Measurements from ENCODE around the gene DDIT4. TPM values are rescaled to one million over a fixed set of nuclear protein-coding genes. Genes with fewer than 3 reads are reported as not detected.
A peak's percentile ranks its signal among the peaks of the same experiment; 100 is the strongest.
"Not testable (repeated sequence)": the region's sequence is repeated elsewhere in the genome, so short reads cannot be mapped to it uniquely, and the experiment has no call there.

DDIT4 gene
- total and polyA plus RNA-seq, 7 experiments from 2014 or later: 25.4 to 335 (median 135) TPM

GRCh38 chr10:72295330-72295910 lies 21.7 kb downstream of the DDIT4 start:
- intact Hi-C loops (cut with micrococcal nuclease): loop anchor here in 1 of 2 donors (10.0 kb wide), 1 partner anchor 551 kb away; no protein-coding TSS in a partner anchor
- Histone ChIP-seq H3K27me3 (ENCODE audit: control insufficient read depth in 2 of 2, insufficient read depth in 2 of 2, low read length in 2 of 2) (no peaks in the 10 kb centered on the region), H3K4me3 (ENCODE audit: low read length) (no peak overlapping the region), H3K36me3 (ENCODE audit: control insufficient read depth in 2 of 3, insufficient read depth in 3 of 3, low read length in 3 of 3) (no peaks in the 10 kb centered on the region), H3K9me3 (ENCODE audit: control insufficient read depth in 2 of 3, low read length in 3 of 3) (no peaks in the 10 kb centered on the region), H3K4me1 (ENCODE audit: control insufficient read depth in 2 of 2, insufficient read depth in 2 of 2, low read length in 2 of 2) (peaks cover 33 to 52% of the 10 kb centered on the region in 2 donors), H3K27ac (ENCODE audit: low read depth, low read length) (peak overlapping the region; percentile 80)
- Mint-ChIP-seq H3K4me1 (peaks cover 41 to 80% (median 70%) of the 10 kb centered on the region in 7 donors), H3K4me3 (peak overlapping the region in 7 of 10 donors; percentile 29 to 73 (median 52)), H3K9me3 (peaks cover 0 to 5% (median 0%) of the 10 kb centered on the region in 11 donors), H3K27ac (peak overlapping the region; percentile 93 to 100 (median 98)), H3K36me3 (peaks cover 0 to 12% (median 0%) of the 10 kb centered on the region in 5 donors), H3K27me3 (no peaks in the 10 kb centered on the region)
- POLR2A ChIA-PET: interaction anchor here (1.2 to 6.4 kb wide), 3 partner anchors 8 to 24 kb away, joined by 3 to 93 read pairs (median 68); partner anchors contain the start of gene DDIT4
- no peak for DNase-seq
- CTCF ChIA-PET: no interaction called here
- no peak for ATAC-seq

GRCh38 chr10:72296829-72297280 lies 23.1 kb downstream of the DDIT4 start:
- H3K4me1 ChIP-seq (ENCODE audit: control insufficient read depth in 2 of 2, insufficient read depth in 2 of 2, low read length in 2 of 2): peaks cover 30 to 40% of the 10 kb centered on the region in 2 donors
- not testable (repeated sequence) for H3K4me3 ChIP-seq (ENCODE audit: low read length)

DNA sequence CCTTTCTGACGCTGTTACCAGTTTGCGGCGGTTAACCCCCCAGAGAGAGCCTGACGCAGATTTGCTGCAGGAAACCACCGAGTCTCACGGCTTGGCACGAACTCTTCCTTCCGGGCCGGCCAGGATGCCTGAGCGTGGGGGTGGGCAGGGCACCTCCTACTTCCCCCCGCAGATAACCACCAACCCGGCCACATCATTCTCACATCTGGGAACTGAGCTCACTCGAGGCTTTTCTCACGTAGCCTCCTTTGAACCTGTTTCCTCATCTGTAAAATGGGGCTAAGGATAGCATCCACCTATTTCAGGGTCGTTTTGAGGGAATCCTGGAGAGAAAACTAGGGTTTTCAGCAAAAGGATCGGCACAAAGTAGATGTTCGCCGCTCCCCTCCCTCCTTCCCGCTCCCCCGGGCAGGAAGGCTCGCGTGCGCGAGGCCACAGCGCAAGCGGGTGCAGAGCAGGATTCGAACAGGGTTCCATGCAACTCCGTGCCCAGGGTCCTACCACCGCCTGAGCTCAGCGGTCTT lies 23.6 kb downstream of the DDIT4 start:
- CTCF ChIA-PET: interaction anchor here (0.8 to 1.5 kb wide), 6 partner anchors 19 to 39 kb away, joined by 3 to 7 read pairs (median 6); partner anchors contain the start of gene DDIT4
- POLR2A ChIA-PET: interaction anchor here (0.7 to 6.4 kb wide), 22 partner anchors 10 to 218 kb away, joined by 3 to 93 read pairs (median 5); partner anchors contain the start of genes ANAPC16, ASCC1 and DDIT4
- ATAC-seq (peak; percentile 88), DNase-seq (peak; percentile 80 to 98 (median 97))
- Histone ChIP-seq H3K4me1 (ENCODE audit: control insufficient read depth in 2 of 2, insufficient read depth in 2 of 2, low read length in 2 of 2) (peaks cover 30 to 37% of the 10 kb centered on the region in 2 donors), H3K36me3 (ENCODE audit: control insufficient read depth in 2 of 3, insufficient read depth in 3 of 3, low read length in 3 of 3) (no peaks in the 10 kb centered on the region), H3K9me3 (ENCODE audit: control insufficient read depth in 2 of 3, low read length in 3 of 3) (no peaks in the 10 kb centered on the region), H3K4me3 (ENCODE audit: low read length) (peak overlapping the region; percentile 69), H3K27me3 (ENCODE audit: control insufficient read depth in 2 of 2, insufficient read depth in 2 of 2, low read length in 2 of 2) (no peaks in the 10 kb centered on the region), H3K27ac (ENCODE audit: low read depth, low read length) (peak overlapping the region; percentile 80)
- peaks cover 0 to 12% (median 0%) of the 10 kb centered on the region in 5 donors for H3K36me3 Mint-ChIP-seq
- H3K4me3 Mint-ChIP-seq: peak overlapping the region; percentile 81 to 89 (median 85)
- H3K27ac Mint-ChIP-seq: peak overlapping the region; percentile 97 to 100 (median 99)
- peaks cover 26 to 67% (median 63%) of the 10 kb centered on the region in 7 donors for H3K4me1 Mint-ChIP-seq
- intact Hi-C loops (cut with micrococcal nuclease): loop anchor here (1.0 to 10.0 kb wide), 11 partner anchors 12 to 553 kb away; partner anchors contain the start of gene DDIT4 (in 1 of the 2)
- peaks cover 0 to 5% (median 0%) of the 10 kb centered on the region in 11 donors for H3K9me3 Mint-ChIP-seq
- no peaks in the 10 kb centered on the region for H3K27me3 Mint-ChIP-seq

More at GRCh38 chr10:72296829-72297280, 23.1 kb downstream of the DDIT4 start:
- not testable (repeated sequence) for H3K9me3 Mint-ChIP-seq; DNase-seq; H3K27me3 Mint-ChIP-seq; H3K27me3 ChIP-seq (ENCODE audit: control insufficient read depth in 2 of 2, insufficient read depth in 2 of 2, low read length in 2 of 2); H3K36me3 ChIP-seq (ENCODE audit: control insufficient read depth in 2 of 3, insufficient read depth in 3 of 3, low read length in 3 of 3); H3K9me3 ChIP-seq (ENCODE audit: control insufficient read depth in 2 of 3, low read length in 3 of 3); ATAC-seq
- intact Hi-C loops (cut with micrococcal nuclease): loop anchor here (1.0 to 10.0 kb wide), 11 partner anchors 12 to 552 kb away; partner anchors contain the start of gene DDIT4 (in 1 of the 2)
- POLR2A ChIA-PET: interaction anchor here (0.7 to 6.4 kb wide), 20 partner anchors 10 to 218 kb away, joined by 3 to 93 read pairs (median 7); partner anchors contain the start of genes ANAPC16, ASCC1 and DDIT4
- peaks cover 30 to 72% (median 66%) of the 10 kb centered on the region in 7 donors for H3K4me1 Mint-ChIP-seq
- CTCF ChIA-PET: interaction anchor here (0.8 to 1.5 kb wide), 6 partner anchors 20 to 39 kb away, joined by 3 to 7 read pairs (median 6); partner anchors contain the start of gene DDIT4
- H3K27ac ChIP-seq (ENCODE audit: low read depth, low read length): peak overlapping the region; percentile 80
- peak overlapping the region; percentile 97 to 100 (median 99) for H3K27ac Mint-ChIP-seq
- peak overlapping the region; percentile 81 to 89 (median 85) for H3K4me3 Mint-ChIP-seq
- peaks cover 0 to 12% (median 0%) of the 10 kb centered on the region in 5 donors for H3K36me3 Mint-ChIP-seq

GRCh38 chr10:72297805-72298591 lies 24.3 kb downstream of the DDIT4 start:
- CTCF ChIA-PET: interaction anchor here (0.8 to 1.5 kb wide), 6 partner anchors 19 to 38 kb away, joined by 3 to 7 read pairs (median 6); partner anchors contain the start of gene DDIT4
- Mint-ChIP-seq H3K4me1 (peaks cover 20 to 61% (median 56%) of the 10 kb centered on the region in 7 donors), H3K9me3 (peaks cover 0 to 5% (median 0%) of the 10 kb centered on the region in 11 donors), H3K27me3 (no peaks in the 10 kb centered on the region), H3K4me3 (peak overlapping the region; percentile 81 to 89 (median 85)), H3K27ac (peak overlapping the region; percentile 97 to 100 (median 99)), H3K36me3 (peaks cover 0 to 12% (median 0%) of the 10 kb centered on the region in 5 donors)
- peaks cover 30 to 31% of the 10 kb centered on the region in 2 donors for H3K4me1 ChIP-seq (ENCODE audit: control insufficient read depth in 2 of 2, insufficient read depth in 2 of 2, low read length in 2 of 2)
- no peaks in the 10 kb centered on the region for H3K9me3 ChIP-seq (ENCODE audit: control insufficient read depth in 2 of 3, low read length in 3 of 3)
- no peaks in the 10 kb centered on the region for H3K36me3 ChIP-seq (ENCODE audit: control insufficient read depth in 2 of 3, insufficient read depth in 3 of 3, low read length in 3 of 3)
- H3K4me3 ChIP-seq (ENCODE audit: low read length): peak overlapping the region; percentile 69
- POLR2A ChIA-PET: interaction anchor here (0.7 to 6.4 kb wide), 20 partner anchors 9 to 219 kb away, joined by 3 to 93 read pairs (median 7); partner anchors contain the start of genes ANAPC16, ASCC1 and DDIT4
- intact Hi-C loops (cut with micrococcal nuclease): loop anchor here (1.0 to 10.0 kb wide), 11 partner anchors 13 to 553 kb away; partner anchors contain the start of gene DDIT4 (in 1 of the 2)
- ATAC-seq: peak; percentile 76
- H3K27me3 ChIP-seq (ENCODE audit: control insufficient read depth in 2 of 2, insufficient read depth in 2 of 2, low read length in 2 of 2): no peaks in the 10 kb centered on the region
- H3K27ac ChIP-seq (ENCODE audit: low read depth, low read length): peak overlapping the region; percentile 80
- DNase-seq: peak; percentile 68 to 90 (median 78)

GRCh38 chr10:72298592-72299519 lies 25.1 kb downstream of the DDIT4 start:
- Mint-ChIP-seq H3K27ac (peak overlapping the region; percentile 97 to 100 (median 99)), H3K4me3 (peak overlapping the region in 5 of 10 donors; percentile 8 to 89 (median 81)), H3K36me3 (peaks cover 0 to 9% (median 0%) of the 10 kb centered on the region in 5 donors), H3K9me3 (peaks cover 0 to 5% (median 0%) of the 10 kb centered on the region in 11 donors), H3K27me3 (no peaks in the 10 kb centered on the region), H3K4me1 (peaks cover 16 to 65% (median 57%) of the 10 kb centered on the region in 7 donors)
- ATAC-seq (no peak), DNase-seq (no peak)
- Histone ChIP-seq H3K4me1 (ENCODE audit: control insufficient read depth in 2 of 2, insufficient read depth in 2 of 2, low read length in 2 of 2) (peaks cover 30 to 32% of the 10 kb centered on the region in 2 donors), H3K27me3 (ENCODE audit: control insufficient read depth in 2 of 2, insufficient read depth in 2 of 2, low read length in 2 of 2) (no peaks in the 10 kb centered on the region), H3K4me3 (ENCODE audit: low read length) (no peak overlapping the region), H3K27ac (ENCODE audit: low read depth, low read length) (peak overlapping the region; percentile 80), H3K36me3 (ENCODE audit: control insufficient read depth in 2 of 3, insufficient read depth in 3 of 3, low read length in 3 of 3) (no peaks in the 10 kb centered on the region), H3K9me3 (ENCODE audit: control insufficient read depth in 2 of 3, low read length in 3 of 3) (no peaks in the 10 kb centered on the region)
- CTCF ChIA-PET: interaction anchor here (0.6 kb wide), 1 partner anchor 15 kb away, joined by 4 read pairs; no protein-coding TSS in a partner anchor
- intact Hi-C loops (cut with micrococcal nuclease): loop anchor here in 1 of 2 donors (10.0 kb wide), 1 partner anchor 554 kb away; no protein-coding TSS in a partner anchor
- POLR2A ChIA-PET: interaction anchor here (1.1 to 4.6 kb wide), 5 partner anchors 11 to 39 kb away, joined by 3 to 68 read pairs (median 12); no protein-coding TSS in a partner anchor

Data from naive thymus-derived CD4-positive, alpha-beta T cell (primary cell).